Fibroblast of upper back skin (primary cell): Measurements from ENCODE around the gene IGFBP7.

Experiments
- DNase-seq: peaks from one replicate; pipeline ENCODE4 v3.0.0-alpha.2; 2013

IGFBP7 gene

GRCh38 chr4:57094832-57095223 is 15.4 kb downstream of the IGFBP7 start:
- peak; percentile 73 for DNase-seq

DNA sequence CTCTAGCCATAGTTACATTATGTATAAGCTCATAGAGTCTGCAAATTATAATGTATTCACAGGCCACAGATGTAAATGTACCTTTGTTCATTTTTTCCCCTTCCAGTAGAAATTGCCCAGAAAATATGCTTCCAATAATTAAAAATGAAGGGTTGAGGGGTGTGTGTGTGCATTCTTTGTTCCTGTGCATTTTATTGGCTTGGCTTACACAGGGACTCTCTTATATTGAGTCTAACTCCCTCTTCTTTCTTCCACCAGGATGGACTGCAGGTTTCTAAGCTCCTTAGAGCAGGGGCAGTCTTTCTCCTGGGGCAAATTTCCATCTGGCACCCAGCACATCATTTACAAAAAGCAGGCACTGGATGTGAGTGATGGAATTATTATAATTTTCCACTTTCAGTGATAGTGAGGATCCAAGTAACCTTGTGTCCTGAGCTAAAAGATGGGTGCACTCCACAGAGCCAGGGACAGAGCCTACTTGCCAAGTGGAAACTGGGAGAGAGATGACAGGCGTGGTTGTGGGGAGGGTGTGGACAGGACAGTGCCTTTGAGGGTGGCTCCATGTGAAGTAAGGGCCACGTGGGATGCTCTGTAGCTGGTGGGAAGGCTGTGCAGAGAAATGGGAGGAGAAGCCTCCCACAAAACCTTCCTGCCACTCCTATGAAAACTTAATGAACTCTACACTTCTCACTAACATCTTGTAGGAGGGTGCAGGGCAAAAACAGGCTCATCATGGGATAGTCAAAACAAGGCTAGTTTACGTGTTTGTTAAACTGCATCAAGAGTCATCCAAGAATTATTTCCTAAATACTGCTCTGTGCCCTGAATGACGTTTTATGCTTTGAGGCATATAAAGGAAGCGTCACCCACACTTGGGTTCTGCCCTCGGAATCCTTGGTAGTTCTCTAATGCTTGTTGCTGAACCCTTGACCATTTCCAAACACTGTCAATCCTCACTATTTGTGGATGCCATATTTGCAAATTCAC is 16.0 kb downstream of the IGFBP7 start:
- DNase-seq, result no peak

- no peak for DNase-seq
These were observed 18.5 kb downstream of the IGFBP7 start for GRCh38 chr4:57091657-57092162.

- no peak for DNase-seq
These were observed 20.1 kb downstream of the IGFBP7 start for GRCh38 chr4:57090079-57090478.

DNA sequence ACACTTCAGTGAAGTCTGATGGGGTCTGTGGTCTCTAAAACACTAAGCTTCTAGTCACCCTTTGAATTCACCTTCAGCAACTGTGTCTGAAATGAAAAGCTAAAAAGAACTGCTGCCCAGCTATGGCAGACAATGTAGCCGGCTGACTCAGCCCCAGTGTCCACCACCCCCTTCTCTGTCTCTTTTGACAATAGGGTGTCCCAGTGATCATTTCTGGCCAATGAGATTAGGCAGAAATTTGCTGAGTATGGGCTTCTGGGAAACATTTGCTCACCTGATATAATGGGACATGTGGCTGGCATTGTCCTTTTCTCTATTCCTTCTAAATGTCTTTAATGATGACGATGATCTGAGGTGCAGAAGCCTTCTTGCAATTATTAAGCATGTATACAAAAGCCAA is 20.6 kb downstream of the IGFBP7 start:
- no peak for DNase-seq

GRCh38 chr4:57086031-57086723 is 24.0 kb downstream of the IGFBP7 start:
- no peak for DNase-seq

- DNase-seq, result no peak
These were observed 24.9 kb downstream of the IGFBP7 start for GRCh38 chr4:57085278-57085677.

GRCh38 chr4:57084360-57084759 is 25.8 kb downstream of the IGFBP7 start:
- DNase-seq, result no peak

DNA sequence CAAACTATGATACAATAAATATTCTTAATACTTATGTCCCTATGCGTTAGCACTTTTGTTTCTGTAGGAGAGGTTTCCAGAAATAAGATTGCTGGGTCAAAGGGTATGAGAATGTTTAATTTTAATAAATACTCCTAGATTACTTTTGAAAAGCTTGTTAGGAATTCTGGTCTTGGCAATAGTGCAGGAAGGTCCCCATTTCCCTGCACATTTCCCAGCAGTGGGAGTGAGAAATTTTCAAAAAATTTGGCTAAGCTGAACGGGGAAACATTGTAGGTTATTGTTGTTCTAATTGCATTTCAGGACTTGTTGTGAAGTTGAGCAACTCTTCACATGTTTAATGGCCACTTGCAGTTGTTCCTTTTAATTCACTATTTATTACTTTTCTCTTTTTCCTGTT is 27.1 kb downstream of the IGFBP7 start:
- DNase-seq, result no peak

DNA sequence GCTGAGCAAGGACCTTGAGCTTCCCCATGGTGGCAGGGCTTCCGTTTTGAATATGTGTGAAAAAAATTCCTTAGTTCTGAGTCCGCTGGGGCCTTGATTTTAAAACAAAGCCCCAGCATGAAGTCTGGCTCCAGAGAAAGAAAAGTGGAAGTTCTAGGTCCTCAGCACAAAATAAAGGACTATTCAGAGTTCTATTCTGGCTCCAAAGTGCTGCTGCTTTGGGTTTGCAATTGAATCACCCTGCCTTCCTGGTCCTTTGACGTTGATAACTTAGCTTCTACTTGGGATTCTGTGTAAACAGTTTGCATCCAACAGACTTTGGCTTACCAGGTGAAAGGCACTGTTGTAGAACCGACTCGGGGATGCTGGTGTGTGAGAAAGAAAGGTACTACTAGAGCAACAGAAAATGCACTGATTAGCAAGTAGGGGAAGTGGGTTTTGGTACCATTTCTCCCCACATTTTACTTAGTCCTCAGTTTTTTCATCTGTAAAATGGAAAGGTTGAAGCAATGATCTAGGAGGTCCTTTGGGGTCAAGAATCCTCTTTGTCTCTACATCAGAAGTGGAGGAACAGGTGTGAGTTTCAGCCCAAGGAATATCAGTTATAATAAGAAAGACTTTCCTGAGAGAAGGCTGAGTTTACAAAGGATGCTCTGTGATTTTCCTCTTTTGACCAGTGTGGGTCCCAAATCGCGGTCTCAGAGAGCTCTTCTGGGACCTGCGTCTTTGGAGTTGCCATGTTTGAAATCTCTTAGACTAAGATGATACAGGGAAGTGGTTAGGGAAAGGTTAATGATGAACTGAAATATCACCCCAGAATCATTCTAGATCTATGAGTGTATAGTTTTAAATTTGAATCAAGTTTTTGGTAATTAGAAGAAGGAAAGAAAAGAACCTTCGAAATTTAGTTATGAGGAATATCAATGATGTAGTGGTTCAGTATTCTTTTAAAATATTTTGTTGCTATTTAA is 28.2 kb downstream of the IGFBP7 start:
- no peak for DNase-seq

DNA sequence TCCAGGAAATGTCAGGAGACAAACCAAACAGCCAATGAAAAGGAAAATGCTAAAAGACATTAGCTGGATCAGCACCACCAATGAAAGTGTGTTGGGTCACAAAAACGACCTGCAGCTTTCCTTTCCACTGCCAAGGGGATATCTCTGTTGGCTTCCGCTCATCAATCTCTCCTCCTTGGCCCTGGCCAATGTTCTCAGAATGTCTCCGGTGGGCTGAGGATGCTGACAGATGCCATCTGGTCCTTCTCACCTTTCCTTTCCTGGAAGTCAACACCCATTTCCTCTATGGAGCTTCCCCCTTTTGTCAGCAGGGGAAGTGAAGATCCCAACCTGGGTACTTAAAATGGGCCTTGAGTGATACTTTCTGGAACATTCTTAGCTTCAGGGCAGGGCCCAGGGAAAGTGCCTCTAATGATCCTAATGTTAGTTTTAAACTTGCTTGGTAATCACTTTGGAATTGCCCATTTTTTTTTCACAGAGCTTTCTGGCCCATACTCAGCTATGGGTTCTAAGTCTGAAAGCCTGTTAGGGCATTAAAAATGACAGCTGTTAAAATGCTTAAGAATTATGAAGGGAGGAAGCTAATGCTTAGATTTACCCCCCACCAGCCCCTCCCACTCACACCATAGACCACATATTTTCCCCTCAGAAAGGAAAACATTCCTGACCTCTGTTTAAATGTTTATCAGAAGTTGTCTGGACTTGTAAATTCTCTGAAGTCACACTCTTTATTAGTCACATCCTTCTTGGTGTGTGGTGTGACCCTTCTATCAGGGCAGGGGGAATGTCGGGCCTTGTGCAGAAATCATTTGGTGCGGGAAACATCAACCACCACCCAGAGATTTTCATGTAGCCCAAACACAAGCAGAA is 29.2 kb downstream of the IGFBP7 start:
- peak; percentile 97 for DNase-seq

GRCh38 chr4:57078685-57079521 is 31.3 kb downstream of the IGFBP7 start:
- no peak for DNase-seq

GRCh38 chr4:57077550-57078343 is 32.4 kb downstream of the IGFBP7 start:
- DNase-seq, result peak; percentile 90

- DNase-seq, result no peak
These were observed 33.5 kb downstream of the IGFBP7 start for GRCh38 chr4:57076646-57077045.

- no peak for DNase-seq
These were observed 34.8 kb downstream of the IGFBP7 start for GRCh38 chr4:57075367-57075766.

- DNase-seq, result peak; percentile 53
These were observed 35.4 kb downstream of the IGFBP7 start for GRCh38 chr4:57074744-57075143.

DNA sequence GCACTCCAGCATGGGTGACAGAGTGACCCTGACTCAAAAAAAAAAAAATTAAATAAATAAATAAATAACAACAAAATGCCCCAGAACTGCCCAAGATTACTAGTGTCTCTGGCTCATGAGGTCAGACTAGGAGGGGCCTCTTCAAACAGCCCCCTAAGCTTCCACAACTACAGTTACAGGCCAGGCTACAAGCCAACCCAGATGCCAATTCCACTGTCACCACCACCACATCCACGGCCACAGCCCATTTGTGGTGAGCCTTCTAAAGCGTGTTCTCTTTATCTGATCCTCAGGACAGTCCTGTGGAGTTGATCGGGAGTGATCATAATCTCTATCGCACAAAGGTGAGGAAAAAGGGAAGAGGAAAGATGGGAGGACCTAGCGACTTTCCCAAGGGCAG is 36.6 kb downstream of the IGFBP7 start:
- DNase-seq, result no peak

GRCh38 chr4:57071326-57071725 is 38.9 kb downstream of the IGFBP7 start:
- peak; percentile 67 for DNase-seq

DNA sequence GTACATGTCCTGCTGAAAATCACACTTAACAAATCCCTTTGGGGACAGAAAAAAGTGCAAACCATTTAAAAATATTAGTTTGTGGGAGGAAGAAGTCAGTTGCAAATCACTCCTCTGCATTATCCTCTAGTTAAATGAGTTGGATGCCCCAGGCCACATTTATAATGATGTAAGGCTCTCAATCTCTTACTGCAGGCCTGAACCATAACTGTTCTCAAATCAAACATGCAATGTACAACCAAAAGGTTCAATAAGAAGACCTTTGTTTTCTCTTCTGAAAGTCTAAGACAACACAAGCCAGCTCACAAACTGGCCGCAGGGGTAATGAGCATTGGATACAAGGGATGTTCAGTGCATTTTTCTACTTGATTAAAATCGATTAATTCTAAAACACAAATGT is 39.7 kb downstream of the IGFBP7 start:
- DNase-seq, result no peak
